Ectodermal cell (in vitro differentiated cells): ENCODE results near the gene CD300A.

ENCODE experiments used
- H3K27ac ChIP-seq: 2 replicates; pipeline ENCODE4 v1.7.0; 2013; ENCODE audit warnings: mild to moderate bottlenecking, low read depth, low read length; ENCODE audit not compliant: insufficient read depth, poor library complexity, severe bottlenecking
- H3K27me3 ChIP-seq: 2 replicates; pipeline ENCODE4 v1.7.0; 2013; ENCODE audit warnings: mild to moderate bottlenecking, low read length; ENCODE audit not compliant: insufficient read depth, control insufficient read depth, poor library complexity, severe bottlenecking
- H3K36me3 ChIP-seq: one replicate; pipeline ENCODE4 v1.7.0; 2013; ENCODE audit warnings: low read length; ENCODE audit not compliant: control insufficient read depth, insufficient read depth
- H3K4me1 ChIP-seq: one replicate; pipeline ENCODE4 v1.7.0; 2013; ENCODE audit warnings: low read length; ENCODE audit not compliant: control insufficient read depth, insufficient read depth
- H3K4me3 ChIP-seq: 2 replicates; pipeline ENCODE4 v1.7.0; 2013; ENCODE audit warnings: low read depth, low read length, control low read depth; ENCODE audit not compliant: insufficient read depth
- H3K9me3 ChIP-seq: 2 replicates; pipeline ENCODE4 v1.7.0; 2013; ENCODE audit warnings: mild to moderate bottlenecking, low read length, moderate library complexity; ENCODE audit not compliant: control insufficient read depth
- WGBS, 2 experiments: methylation state at CpG; one replicate each; pipeline ENCODE4 v1.1.7; 2013; ENCODE audit warnings: missing lambda C conversion rate in 2 of 2; 5-methylcytosine and 5-hydroxymethylcytosine counted together

CD300A gene

DNA sequence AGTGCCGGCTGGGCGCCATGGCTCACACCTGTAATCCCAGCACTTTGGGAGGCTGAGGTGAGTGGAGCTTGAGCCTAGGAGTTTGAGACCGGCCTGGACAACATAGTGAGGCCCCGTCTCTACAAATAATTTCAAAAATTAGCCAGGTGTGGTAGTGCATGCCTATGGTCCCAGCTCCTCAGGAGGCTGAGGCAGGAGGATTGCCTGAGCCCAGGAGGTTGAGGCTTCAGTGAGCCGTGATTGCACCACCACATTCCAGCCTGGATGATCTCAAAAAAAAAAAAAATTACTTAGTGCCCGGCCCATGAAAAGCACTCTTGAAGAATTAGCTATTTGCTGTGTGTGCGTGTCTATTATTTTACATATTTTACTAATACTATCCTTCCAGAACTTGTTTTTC lies 24.9 kb upstream of the CD300A start:
- Histone ChIP-seq H3K36me3 (no peaks in the 10 kb centered on the region), H3K9me3 (no peaks in the 10 kb centered on the region), H3K27me3 (no peaks in the 10 kb centered on the region), H3K4me1 (peaks cover 21% of the 10 kb centered on the region), H3K27ac (no peak overlapping the region), H3K4me3 (no peak overlapping the region)
- WGBS, 2 experiments, result 94 to 98% methylated on average over 6 to 7 of the region's 7 CpGs

DNA sequence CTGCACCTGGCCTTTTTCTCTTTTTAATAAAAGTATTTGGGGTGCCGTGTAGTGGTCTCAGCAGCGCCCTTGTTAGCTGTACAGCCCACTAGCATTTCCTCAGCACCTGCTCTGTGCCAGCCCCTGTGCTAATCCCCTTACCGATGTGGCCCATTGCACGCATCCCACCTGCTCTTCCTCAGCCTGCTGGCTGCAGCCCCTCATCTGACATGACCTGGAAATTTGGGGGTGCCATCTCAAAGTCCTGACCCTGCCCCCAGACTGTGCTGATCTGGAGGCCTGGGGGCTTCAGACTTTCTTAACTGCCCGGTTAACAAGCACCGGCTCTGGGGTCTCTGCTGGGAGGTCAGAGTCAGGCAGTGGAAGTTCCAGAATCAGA lies 24.2 kb upstream of the CD300A start:
- Histone ChIP-seq H3K9me3 (no peaks in the 10 kb centered on the region), H3K4me3 (no peak overlapping the region), H3K27ac (no peak overlapping the region), H3K4me1 (peaks cover 21% of the 10 kb centered on the region), H3K27me3 (no peaks in the 10 kb centered on the region), H3K36me3 (no peaks in the 10 kb centered on the region)
- 82 to 83% methylated on average over 6 of the region's 6 CpGs for WGBS, 2 experiments

GRCh38 chr17:74442670-74443515 lies 23.5 kb upstream of the CD300A start:
- Histone ChIP-seq H3K27ac (no peak overlapping the region), H3K9me3 (no peaks in the 10 kb centered on the region), H3K4me3 (no peak overlapping the region), H3K27me3 (no peaks in the 10 kb centered on the region), H3K36me3 (no peaks in the 10 kb centered on the region), H3K4me1 (peaks cover 21% of the 10 kb centered on the region)
- 69 to 71% methylated on average over 27 to 28 of the region's 28 CpGs for WGBS, 2 experiments

- H3K4me3 ChIP-seq, result no peak overlapping the region
- H3K9me3 ChIP-seq, result no peaks in the 10 kb centered on the region
- no peaks in the 10 kb centered on the region for H3K36me3 ChIP-seq
- H3K27ac ChIP-seq, result no peak overlapping the region
- H3K27me3 ChIP-seq, result no peaks in the 10 kb centered on the region
- peaks cover 21% of the 10 kb centered on the region for H3K4me1 ChIP-seq
- 91 to 94% methylated on average over 8 of the region's 8 CpGs for WGBS, 2 experiments
These were observed 22.7 kb upstream of the CD300A start for GRCh38 chr17:74443516-74444296.

- H3K4me3 ChIP-seq, result no peak overlapping the region
- WGBS, 2 experiments, result 32 to 37% methylated on average over 11 to 12 of the region's 12 CpGs
- no peaks in the 10 kb centered on the region for H3K27me3 ChIP-seq
- no peak overlapping the region for H3K27ac ChIP-seq
- no peaks in the 10 kb centered on the region for H3K36me3 ChIP-seq
- peaks cover 21% of the 10 kb centered on the region for H3K4me1 ChIP-seq
- H3K9me3 ChIP-seq, result no peaks in the 10 kb centered on the region
These were observed 22.0 kb upstream of the CD300A start for GRCh38 chr17:74444406-74444805.

DNA sequence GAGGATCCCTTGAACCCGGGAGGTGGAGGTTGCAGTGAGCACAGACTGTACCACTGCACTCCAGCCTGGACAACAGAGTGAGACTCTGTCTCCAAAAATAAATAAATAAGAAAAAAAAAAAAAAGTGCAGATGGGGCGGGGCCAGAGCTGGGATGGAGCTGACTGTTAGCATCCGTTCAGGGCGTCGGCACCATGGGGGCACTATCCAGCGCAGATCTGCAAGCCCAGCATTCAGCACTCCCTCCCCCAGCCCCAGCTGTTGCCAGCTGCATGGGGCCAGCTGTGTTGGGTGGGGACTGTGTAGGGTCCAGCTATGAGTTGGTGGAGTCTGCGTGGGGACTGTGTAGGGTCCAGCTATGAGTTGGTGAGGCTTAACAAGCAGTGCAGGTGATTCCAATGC lies 21.3 kb upstream of the CD300A start:
- Histone ChIP-seq H3K4me1 (peaks cover 21% of the 10 kb centered on the region), H3K4me3 (no peak overlapping the region), H3K27me3 (no peaks in the 10 kb centered on the region), H3K36me3 (no peaks in the 10 kb centered on the region), H3K9me3 (no peaks in the 10 kb centered on the region), H3K27ac (no peak overlapping the region)
- WGBS, 2 experiments, result 90 to 94% methylated on average over 7 of the region's 7 CpGs

DNA sequence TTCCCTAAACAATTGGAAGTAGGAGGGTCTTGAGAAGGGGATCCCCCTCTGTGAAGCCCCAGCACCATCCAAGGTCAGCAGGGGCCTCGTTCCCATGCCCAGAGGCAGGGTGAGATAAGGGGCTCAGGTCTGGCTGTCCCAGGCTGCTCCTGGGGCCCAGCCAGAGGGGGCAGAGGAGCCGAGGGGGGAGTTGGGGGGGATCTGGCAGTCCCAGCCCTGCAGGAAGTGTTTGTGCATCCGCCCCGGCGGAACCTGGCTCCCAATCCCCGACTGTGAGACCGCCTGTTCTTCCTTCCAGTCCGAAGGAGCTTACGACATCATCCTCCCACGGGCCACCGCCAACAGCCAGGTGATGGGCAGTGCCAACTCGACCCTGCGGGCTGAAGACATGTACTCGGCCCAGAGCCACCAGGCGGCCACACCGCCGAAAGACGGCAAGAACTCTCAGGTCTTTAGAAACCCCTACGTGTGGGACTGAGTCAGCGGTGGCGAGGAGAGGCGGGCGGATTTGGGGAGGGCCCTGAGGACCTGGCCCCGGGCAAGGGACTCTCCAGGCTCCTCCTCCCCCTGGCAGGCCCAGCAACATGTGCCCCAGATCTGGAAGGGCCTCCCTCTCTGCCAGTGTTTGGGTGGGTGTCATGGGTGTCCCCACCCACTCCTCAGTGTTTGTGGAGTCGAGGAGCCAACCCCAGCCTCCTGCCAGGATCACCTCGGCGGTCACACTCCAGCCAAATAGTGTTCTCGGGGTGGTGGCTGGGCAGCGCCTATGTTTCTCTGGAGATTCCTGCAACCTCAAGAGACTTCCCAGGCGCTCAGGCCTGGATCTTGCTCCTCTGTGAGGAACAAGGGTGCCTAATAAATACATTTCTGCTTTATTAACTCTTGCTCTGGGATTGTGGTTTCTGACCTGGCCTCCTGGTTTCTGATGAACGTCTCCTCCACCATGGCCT lies 19.6 kb upstream of the CD300A start:
- no peaks in the 10 kb centered on the region for H3K36me3 ChIP-seq
- H3K27me3 ChIP-seq, result peaks cover 1% of the 10 kb centered on the region
- H3K27ac ChIP-seq, result no peak overlapping the region
- no peaks in the 10 kb centered on the region for H3K9me3 ChIP-seq
- H3K4me3 ChIP-seq, result no peak overlapping the region
- 87 to 88% methylated on average over 31 of the region's 31 CpGs for WGBS, 2 experiments
- H3K4me1 ChIP-seq, result peaks cover 21% of the 10 kb centered on the region

DNA sequence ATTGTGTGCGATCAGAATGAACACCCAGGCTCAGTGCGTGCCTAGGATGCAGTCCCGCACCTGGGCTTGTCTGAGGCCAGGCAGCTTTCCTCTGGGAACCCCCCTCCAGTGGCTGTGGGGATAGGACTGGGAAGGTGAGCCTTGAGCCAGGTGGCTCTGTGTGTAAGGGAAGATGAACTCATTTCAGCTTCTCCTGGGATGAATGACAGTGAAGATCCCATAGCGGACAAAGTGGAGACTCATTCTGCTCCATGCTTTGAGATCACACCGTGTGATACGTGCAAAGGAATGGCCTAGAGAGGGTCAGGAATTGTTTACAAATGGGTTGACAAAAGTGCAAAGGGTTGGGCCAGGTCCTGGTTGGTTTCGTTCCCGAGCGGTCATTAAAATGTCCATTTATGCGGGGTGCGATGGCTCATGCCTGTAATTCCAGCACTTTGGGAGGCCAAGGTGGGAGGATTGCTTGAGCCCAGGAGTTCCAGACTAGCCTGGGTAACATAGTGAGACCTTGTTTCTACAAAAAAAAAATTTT lies 18.7 kb upstream of the CD300A start:
- WGBS, 2 experiments, result 95 to 96% methylated on average over 11 of the region's 11 CpGs

GRCh38 chr17:74448756-74449155 lies 17.7 kb upstream of the CD300A start:
- peaks cover 18% of the 10 kb centered on the region for H3K4me1 ChIP-seq
- H3K4me3 ChIP-seq, result no peak overlapping the region
- H3K36me3 ChIP-seq, result no peaks in the 10 kb centered on the region
- H3K27me3 ChIP-seq, result peaks cover 20% of the 10 kb centered on the region
- whole genome bisulfite sequencing, 2 experiments, result 84 to 88% methylated on average over 8 of the region's 8 CpGs
- H3K27ac ChIP-seq, result no peak overlapping the region
- no peaks in the 10 kb centered on the region for H3K9me3 ChIP-seq

More for the DNA sequence above, 18.7 kb upstream of the CD300A start:
- Histone ChIP-seq H3K9me3 (no peaks in the 10 kb centered on the region), H3K4me1 (peaks cover 20% of the 10 kb centered on the region), H3K4me3 (no peak overlapping the region), H3K36me3 (no peaks in the 10 kb centered on the region), H3K27me3 (peaks cover 10% of the 10 kb centered on the region), H3K27ac (no peak overlapping the region)
